ENCODE results near the gene CSNK1G2. TPM values are rescaled to one million over a fixed set of nuclear protein-coding genes. Genes with fewer than 3 reads are reported as not detected.

CSNK1G2 gene
- total and polyA plus RNA-seq, 2 experiments from 2014 or later = 39.6 to 147 TPM

DNA sequence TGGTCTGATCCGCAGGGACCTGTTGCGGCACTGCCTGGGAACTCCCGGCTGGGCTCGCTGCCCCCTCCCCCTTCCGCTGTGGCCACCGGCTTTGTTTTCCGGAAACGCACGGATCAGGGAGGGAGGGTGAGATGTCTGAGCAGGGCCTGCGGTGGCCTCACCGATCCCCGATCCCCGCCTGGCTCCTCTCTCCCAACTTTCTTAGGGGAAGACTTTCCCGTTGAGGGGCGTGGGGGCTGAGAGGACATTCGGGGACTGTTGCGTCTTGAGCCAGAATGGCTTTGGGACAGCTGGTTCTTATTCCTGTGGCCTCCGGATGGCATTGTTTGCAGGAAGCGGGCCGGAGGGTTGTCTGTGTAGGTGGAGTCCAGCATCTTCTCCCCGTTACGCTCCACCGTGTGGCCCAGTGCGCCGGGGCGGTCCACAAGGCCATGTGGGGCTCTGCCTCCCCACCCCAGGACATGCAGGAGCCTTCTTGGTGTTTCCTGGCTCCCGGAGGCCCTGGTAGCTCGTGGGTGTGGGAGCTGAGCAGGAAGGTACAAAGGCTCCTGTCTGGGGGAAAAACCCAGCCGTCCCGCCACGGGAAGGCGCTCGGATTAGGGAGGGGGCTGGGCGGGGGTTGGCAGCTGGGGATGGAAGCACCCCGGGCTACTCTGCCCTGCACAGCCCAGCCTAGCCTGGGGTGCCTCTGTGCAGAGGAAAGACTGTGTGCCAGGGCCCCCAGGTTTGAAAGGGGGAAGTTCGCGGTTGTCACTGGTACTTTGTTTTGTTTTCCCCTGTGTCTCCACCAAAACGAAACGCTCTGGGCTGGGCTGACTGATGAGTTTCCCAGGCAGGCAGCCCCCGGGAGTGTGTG is 1.3 kb downstream of the CSNK1G2 start:
- H2AFZ ChIP-seq = peak overlapping the region; percentile 69; the same call in 1 of the 2 replicates
- H3K9me2 ChIP-seq (ENCODE audit: insufficient read depth) = no peaks in the 10 kb centered on the region
- H3K79me2 ChIP-seq (replicated peaks; ENCODE audit: insufficient read depth) = peaks cover 56% of the 10 kb centered on the region
- H3F3A ChIP-seq (replicated peaks; ENCODE audit: low read depth) = peaks cover 10% of the 10 kb centered on the region
- no peaks in the 10 kb centered on the region for H3K27me3 ChIP-seq (ENCODE audit: insufficient read depth)
- peaks cover 23% of the 10 kb centered on the region for H4K20me1 ChIP-seq (replicated peaks; ENCODE audit: insufficient read depth)
- peak overlapping the region; percentile 92 for H3K4me2 ChIP-seq
- Mint-ChIP-seq H3K4me3 (peak overlapping the region; percentile 95), H3K27me3 (ENCODE audit: insufficient read depth, low read depth, poor library complexity) (peaks cover 20% of the 10 kb centered on the region), H3K36me3 (ENCODE audit: low read depth) (no peaks in the 10 kb centered on the region; the same call in 1 of the 3 replicates), H3K4me1 (peaks cover 20% of the 10 kb centered on the region), H3K9me3 (no peaks in the 10 kb centered on the region), H3K27ac (peak overlapping the region; percentile 95)
- ATAC-seq (peak; percentile 74), DNase-seq (ENCODE audit: low spot score) (peak; percentile 93)
- H3K4me1 ChIP-seq (ENCODE audit: insufficient read depth) = peaks cover 18% of the 10 kb centered on the region
- peak overlapping the region; percentile 90 for H3K4me3 ChIP-seq
- peak overlapping the region; percentile 88 for H3K27ac ChIP-seq (ENCODE audit: low read depth)
- no peak for TF ChIP-seq ZNF114 (CRISPR knock-in tag; IDR thresholded peaks at IDR 0.05)
- TF ChIP-seq POLR2AphosphoS5 (IDR thresholded peaks at IDR 0.05; ENCODE audit: low read depth) = peak; percentile 41
- peak; percentile 67 for TF ChIP-seq ETS1 (IDR thresholded peaks at IDR 0.05)
- no peak for TF ChIP-seq ZNF331 (CRISPR knock-in tag; IDR thresholded peaks at IDR 0.05; ENCODE audit: low read depth)
- TF ChIP-seq ZNF462 (CRISPR knock-in tag; IDR thresholded peaks at IDR 0.05) = no peak
- H3K36me3 ChIP-seq (ENCODE audit: insufficient read depth) = no peaks in the 10 kb centered on the region

All from GM23338 (cell line).